NCI-H82 treated with DMSO at 0.1 percent for 48 hours (cell line): ENCODE results near the gene NRCAM.
"Not testable (repeated sequence)": the region's sequence is repeated elsewhere in the genome, so short reads cannot be mapped to it uniquely, and the experiment has no call there.

ENCODE experiments used
- DNase-seq: peaks from one replicate; lab custom pipeline; 2025; ENCODE audit not compliant: unreplicated experiment; lab: John Stamatoyannopoulos, UW

NRCAM gene

GRCh38 chr7:108403597-108404217, 52.5 kb downstream of the NRCAM start:
- DNase-seq: no peak

- DNase-seq: no peak
Observed at GRCh38 chr7:108402865-108403264, 53.4 kb downstream of the NRCAM start.

GRCh38 chr7:108396080-108396479, 60.2 kb downstream of the NRCAM start:
- no peak for DNase-seq

- DNase-seq: no peak
Observed at GRCh38 chr7:108395426-108395825, 60.8 kb downstream of the NRCAM start.

GRCh38 chr7:108393097-108393496, 63.1 kb downstream of the NRCAM start:
- not testable (repeated sequence) for DNase-seq

GRCh38 chr7:108387686-108388085, 68.5 kb downstream of the NRCAM start:
- not testable (repeated sequence) for DNase-seq

GRCh38 chr7:108385834-108386422, 70.3 kb downstream of the NRCAM start:
- DNase-seq: no peak

GRCh38 chr7:108384716-108385483, 71.3 kb downstream of the NRCAM start:
- peak; percentile 10 for DNase-seq

- DNase-seq: no peak
Observed at GRCh38 chr7:108382932-108383331, 73.3 kb downstream of the NRCAM start.

- no peak for DNase-seq
Observed at GRCh38 chr7:108380517-108380916, 75.7 kb downstream of the NRCAM start.

GRCh38 chr7:108376206-108376605, 80.0 kb downstream of the NRCAM start:
- no peak for DNase-seq

- no peak for DNase-seq
Observed at GRCh38 chr7:108375668-108376067, 80.6 kb downstream of the NRCAM start.

GRCh38 chr7:108374899-108375298, 81.3 kb downstream of the NRCAM start:
- DNase-seq: no peak

GRCh38 chr7:108372618-108373017, 83.6 kb downstream of the NRCAM start:
- no peak for DNase-seq

- no peak for DNase-seq
Observed at GRCh38 chr7:108370616-108371015, 85.6 kb downstream of the NRCAM start.

- no peak for DNase-seq
Observed at GRCh38 chr7:108368466-108368865, 87.8 kb downstream of the NRCAM start.

GRCh38 chr7:108367946-108368345, 88.3 kb downstream of the NRCAM start:
- DNase-seq: peak; percentile 78

- DNase-seq: no peak
Observed at GRCh38 chr7:108367314-108367713, 88.9 kb downstream of the NRCAM start.

GRCh38 chr7:108363659-108364058, 92.6 kb downstream of the NRCAM start:
- DNase-seq: no peak

GRCh38 chr7:108360058-108360800, 96.0 kb downstream of the NRCAM start:
- no peak for DNase-seq

GRCh38 chr7:108358553-108358952, 97.7 kb downstream of the NRCAM start:
- peak; percentile 37 for DNase-seq

GRCh38 chr7:108351729-108352131, 104.5 kb downstream of the NRCAM start:
- no peak for DNase-seq
